ENCODE results near the gene CACNA2D3. TPM values are rescaled to one million over a fixed set of nuclear protein-coding genes. Genes with fewer than 3 reads are reported as not detected.

CACNA2D3 gene
- total RNA-seq, 1 donor from 2014 or later, result 1.3 TPM

DNA sequence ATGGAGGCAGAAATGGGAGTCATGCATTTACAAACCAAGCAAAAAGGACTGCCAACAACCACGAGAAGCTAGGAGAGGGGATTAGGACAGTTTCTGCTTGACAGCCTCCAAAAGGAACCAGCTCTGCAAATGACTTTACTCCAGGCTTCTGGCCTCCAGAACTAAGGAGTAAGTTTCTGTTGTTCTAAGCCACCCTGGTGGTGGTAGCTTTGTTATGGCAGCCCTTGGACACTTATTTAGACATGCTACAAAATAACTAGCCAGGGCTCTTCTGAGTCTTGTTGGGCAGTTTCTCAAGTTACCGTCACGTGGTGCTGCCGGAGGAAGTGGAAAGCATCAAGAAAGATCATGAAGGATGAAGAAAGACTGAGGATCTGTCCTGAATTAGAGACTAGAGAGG, 419.0 kb downstream of the CACNA2D3 start:
- TF ChIP-seq, protein P1, sequence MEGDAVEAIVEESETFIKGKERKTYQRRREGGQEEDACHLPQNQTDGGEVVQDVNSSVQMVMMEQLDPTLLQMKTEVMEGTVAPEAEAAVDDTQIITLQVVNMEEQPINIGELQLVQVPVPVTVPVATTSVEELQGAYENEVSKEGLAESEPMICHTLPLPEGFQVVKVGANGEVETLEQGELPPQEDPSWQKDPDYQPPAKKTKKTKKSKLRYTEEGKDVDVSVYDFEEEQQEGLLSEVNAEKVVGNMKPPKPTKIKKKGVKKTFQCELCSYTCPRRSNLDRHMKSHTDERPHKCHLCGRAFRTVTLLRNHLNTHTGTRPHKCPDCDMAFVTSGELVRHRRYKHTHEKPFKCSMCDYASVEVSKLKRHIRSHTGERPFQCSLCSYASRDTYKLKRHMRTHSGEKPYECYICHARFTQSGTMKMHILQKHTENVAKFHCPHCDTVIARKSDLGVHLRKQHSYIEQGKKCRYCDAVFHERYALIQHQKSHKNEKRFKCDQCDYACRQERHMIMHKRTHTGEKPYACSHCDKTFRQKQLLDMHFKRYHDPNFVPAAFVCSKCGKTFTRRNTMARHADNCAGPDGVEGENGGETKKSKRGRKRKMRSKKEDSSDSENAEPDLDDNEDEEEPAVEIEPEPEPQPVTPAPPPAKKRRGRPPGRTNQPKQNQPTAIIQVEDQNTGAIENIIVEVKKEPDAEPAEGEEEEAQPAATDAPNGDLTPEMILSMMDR (conservative IDR thresholded peaks at IDR 0.05; ENCODE audit: low read depth, low read length), result no peak
- DNase-seq (ENCODE audit: low read depth), result no peak
- no peak overlapping the region for H3K4me3 ChIP-seq (ENCODE audit: low read depth, low read length)

DNA sequence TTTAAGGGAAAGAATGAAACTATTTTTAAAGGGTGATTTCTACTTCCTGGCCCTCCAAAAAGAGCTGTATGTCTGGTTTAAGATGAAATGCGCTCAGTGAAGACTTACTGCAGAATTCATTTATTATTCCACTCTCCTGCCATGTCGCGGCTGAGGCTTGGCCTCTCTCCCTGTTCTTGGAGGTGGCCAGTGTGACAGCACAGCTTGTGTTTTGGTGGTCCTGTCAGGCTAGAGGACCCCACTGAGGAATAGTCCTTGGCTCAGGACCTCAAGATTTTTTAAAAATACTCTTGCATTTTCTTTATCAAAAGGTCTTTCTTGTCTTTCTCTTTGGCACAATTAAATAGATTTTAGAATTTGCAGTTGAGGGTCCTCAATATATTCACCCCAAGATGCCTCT, 421.1 kb downstream of the CACNA2D3 start:
- H3K4me3 ChIP-seq (ENCODE audit: low read depth, low read length), result no peak overlapping the region
- TF ChIP-seq, protein P1 (conservative IDR thresholded peaks at IDR 0.05; ENCODE audit: low read depth, low read length), result no peak
- DNase-seq (ENCODE audit: low read depth), result no peak

DNA sequence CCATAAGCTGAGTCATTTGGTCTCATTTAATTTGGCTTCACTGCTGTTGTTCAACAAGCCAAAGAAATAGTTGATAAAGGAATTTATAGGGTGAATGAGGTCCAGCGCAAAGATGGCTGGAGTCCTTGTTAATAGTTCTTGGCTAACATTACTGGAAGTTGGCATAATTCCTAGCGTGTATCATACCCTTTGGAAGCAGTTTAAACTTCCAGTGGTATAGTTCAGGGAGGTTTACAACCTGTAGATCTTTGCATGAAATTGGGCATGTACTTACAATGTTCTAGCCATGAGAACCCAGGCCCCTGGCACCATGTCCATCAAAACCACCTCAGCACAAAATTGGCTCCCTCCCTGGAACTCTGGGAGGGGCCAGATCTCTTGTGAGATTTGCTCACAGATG, 424.7 kb downstream of the CACNA2D3 start:
- TF ChIP-seq, protein P1 (conservative IDR thresholded peaks at IDR 0.05; ENCODE audit: low read depth, low read length), result no peak
- DNase-seq (ENCODE audit: low read depth), result no peak
- no peak overlapping the region for H3K4me3 ChIP-seq (ENCODE audit: low read depth, low read length)

DNA sequence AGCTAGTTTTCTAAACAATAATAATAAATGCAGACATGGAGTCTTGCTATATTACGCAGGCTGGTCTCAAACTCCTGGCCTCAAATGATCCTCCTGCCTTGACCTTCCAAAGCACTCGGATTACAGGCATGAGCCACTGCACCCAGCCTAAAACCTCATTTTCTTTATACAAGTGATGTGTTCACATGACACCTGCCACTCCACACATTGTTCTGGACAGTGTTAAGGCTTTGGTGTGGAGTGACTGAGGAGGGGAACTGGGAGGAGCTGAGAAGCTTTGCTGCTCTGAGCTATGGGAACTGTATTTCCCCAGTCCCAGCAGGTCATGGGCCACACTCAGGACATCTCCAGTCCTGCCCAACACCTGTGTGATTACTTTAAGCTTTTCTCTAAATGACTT, 425.5 kb downstream of the CACNA2D3 start:
- H3K4me3 ChIP-seq (ENCODE audit: low read depth, low read length), result no peak overlapping the region
- DNase-seq (ENCODE audit: low read depth), result no peak
- TF ChIP-seq, protein P1 (conservative IDR thresholded peaks at IDR 0.05; ENCODE audit: low read depth, low read length), result no peak

DNA sequence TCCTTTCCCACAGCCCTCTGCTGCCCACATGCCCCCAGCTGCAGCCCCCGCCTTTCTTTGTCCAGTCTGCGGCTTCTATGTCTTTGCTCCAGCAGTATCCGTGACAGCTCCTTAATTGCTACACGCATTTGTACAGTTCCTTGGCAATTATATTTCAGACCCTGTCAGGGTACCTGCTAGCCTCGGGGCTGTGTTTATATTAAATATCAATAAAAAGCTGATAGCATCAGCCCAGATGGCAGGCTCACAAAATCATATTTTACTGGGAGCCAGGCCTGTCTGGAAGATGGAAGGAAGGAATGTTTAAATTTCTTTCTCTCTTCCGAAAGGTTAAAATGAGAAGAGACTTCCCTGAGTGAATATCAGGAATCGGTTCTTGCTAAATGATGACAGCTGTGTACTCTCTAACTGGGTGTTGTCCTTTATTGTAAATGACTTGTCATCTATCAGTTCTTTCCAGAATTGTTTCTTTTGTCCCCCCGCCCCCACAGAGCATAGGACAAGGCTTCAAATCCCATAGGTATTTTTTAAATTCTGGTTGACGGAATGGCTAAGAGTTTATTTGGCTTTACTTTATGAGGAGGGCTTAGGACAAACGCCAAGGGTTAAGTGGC, 427.4 kb downstream of the CACNA2D3 start:
- no peak overlapping the region for H3K4me3 ChIP-seq (ENCODE audit: low read depth, low read length)
- no peak for DNase-seq (ENCODE audit: low read depth)

DNA sequence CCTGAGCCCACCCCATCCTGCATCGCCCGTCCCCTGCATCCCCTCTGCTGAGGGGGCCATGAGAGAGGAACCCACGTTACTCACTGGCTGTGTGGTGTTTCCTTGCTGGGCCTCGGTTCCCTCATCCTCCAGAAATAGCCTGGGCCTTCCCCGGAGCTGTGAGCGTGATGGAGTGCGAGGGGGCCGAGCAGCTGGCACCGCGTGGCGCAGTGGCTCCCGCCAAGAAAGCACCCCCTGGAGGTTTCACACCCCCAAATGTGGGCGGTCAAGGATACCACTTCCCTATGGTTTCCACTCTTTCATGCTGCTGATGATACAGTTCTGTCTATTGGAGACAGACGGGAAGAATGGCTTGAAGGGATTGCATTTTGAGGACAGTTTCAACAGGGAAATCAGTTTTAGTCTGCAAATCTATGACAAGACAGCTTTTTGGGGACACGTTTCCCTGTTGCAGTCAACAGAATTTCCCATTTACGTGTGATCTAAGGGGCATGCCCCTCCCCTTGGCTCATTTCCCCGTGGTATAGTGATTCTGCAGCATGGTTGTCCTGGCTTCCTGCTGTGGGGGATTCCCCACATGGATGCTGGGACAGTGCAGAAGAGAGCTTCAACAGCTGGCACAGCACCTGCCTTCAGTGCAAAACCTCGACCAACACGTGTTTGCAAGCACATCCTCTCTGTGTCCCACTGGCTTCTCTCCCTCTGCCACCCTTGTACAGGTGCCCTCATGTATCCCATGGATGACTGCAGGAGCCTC, 428.0 kb downstream of the CACNA2D3 start:
- no peak for DNase-seq (ENCODE audit: low read depth)
- TF ChIP-seq, protein P1 (conservative IDR thresholded peaks at IDR 0.05; ENCODE audit: low read depth, low read length), result no peak
- no peak overlapping the region for H3K4me3 ChIP-seq (ENCODE audit: low read depth, low read length)

More for the DNA sequence above, 427.4 kb downstream of the CACNA2D3 start:
- TF ChIP-seq, protein P1 (conservative IDR thresholded peaks at IDR 0.05; ENCODE audit: low read depth, low read length), result no peak

Measured in epithelial cell of proximal tubule (primary cell).